GM12878 (cell line): ENCODE measurements around the gene SMIM1. TPM values are rescaled to one million over a fixed set of nuclear protein-coding genes. Genes with fewer than 3 reads are reported as not detected.

Experiments used
- ATAC-seq: fragments of 200-7000 bp; cut with Tn5 transposase; 3 replicates; pipeline ENCODE4 v1.9.1; 2020; ENCODE audit warnings: mild to moderate bottlenecking, moderate library complexity
- BruUV-seq: library from RNA; stranded (reverse); fragments of 400-500 nt; replicated peaks from 2 replicates; lab custom pipeline; 2021; lab: Mats Ljungman, UMichigan
- CTCF ChIA-PET: fragments of 300-600 bp; sonication (Branson Sonifier 250); formaldehyde crosslinking; extraction: SDS; loops from one replicate; lab custom pipeline; 2021; ENCODE audit warnings: inconsistent platforms; lab: Yijun Ruan, JAX
- POLR2A ChIA-PET: fragments of 350-600 bp; formaldehyde crosslinking; extraction: SDS; loops from one replicate; lab custom pipeline; 2021; ENCODE audit warnings: inconsistent platforms; lab: Charles Lee
- RAD21 ChIA-PET: fragments of 300-600 bp; sonication (Branson Sonifier 250); formaldehyde crosslinking; loops from one replicate; lab custom pipeline; 2023; ENCODE audit warnings: antibody characterized with exemption; ENCODE audit not compliant: unreplicated experiment; lab: Charles Lee
- SMC1A ChIA-PET: fragments of 300-600 bp; sonication (Branson Sonifier 250); formaldehyde crosslinking; loops from one replicate; lab custom pipeline; 2023; ENCODE audit not compliant: unreplicated experiment, uncharacterized antibody; lab: Charles Lee
- DNase-seq: peaks from one replicate; pipeline ENCODE4 v3.0.0-alpha.2; 2011; ENCODE audit warnings: low read depth, low spot score
- FAIRE-seq: peaks from 3 replicates; lab custom pipeline; 2011; peaks lifted over from hg19 to GRCh38; lab: Jason Lieb, UNC
- H2AFZ ChIP-seq: 2 replicates; pipeline ENCODE4 v1.6.0; 2011; ENCODE audit warnings: low read depth, low read length, control low read depth; ENCODE audit not compliant: control insufficient read depth
- H3K27ac ChIP-seq: 2 replicates; pipeline ENCODE4 v1.5.1; 2011; ENCODE audit warnings: control low read depth; ENCODE audit not compliant: control insufficient read depth, insufficient read depth
- H3K27me3 ChIP-seq, 2 experiments: replicated peaks in 1 of 2; 2 replicates each; pipeline versions ENCODE4 v1.6.0 to v1.6.1; 2011; ENCODE audit warnings: low read length in 1 of 2; ENCODE audit not compliant: control insufficient read depth in 2 of 2, insufficient read depth in 2 of 2
- H3K36me3 ChIP-seq, 2 experiments: 2 replicates each; pipeline ENCODE4 v1.5.1; 2011; ENCODE audit warnings: low read length in 1 of 2; ENCODE audit not compliant: control insufficient read depth in 2 of 2, insufficient read depth in 2 of 2
- H3K4me1 ChIP-seq: 2 replicates; pipeline ENCODE4 v1.6.1; 2011; ENCODE audit warnings: mild to moderate bottlenecking, low read length, moderate library complexity, mixed read lengths; ENCODE audit not compliant: control insufficient read depth, insufficient read depth
- H3K4me2 ChIP-seq: 2 replicates; pipeline ENCODE4 v1.6.0; 2011; ENCODE audit warnings: control low read depth; ENCODE audit not compliant: control insufficient read depth, insufficient read depth
- H3K4me3 ChIP-seq: fragments of 200-600 bp; sonication (generic); 2 replicates; pipeline ENCODE4 v1.5.1; 2016
- H3K79me2 ChIP-seq: 2 replicates; pipeline ENCODE4 v1.6.0; 2011; ENCODE audit warnings: low read length; ENCODE audit not compliant: control insufficient read depth, insufficient read depth
- H3K9ac ChIP-seq: 2 replicates; pipeline ENCODE4 v1.8.0; 2011; ENCODE audit warnings: low read length, control low read depth, mixed read lengths; ENCODE audit not compliant: control insufficient read depth, insufficient read depth
- H3K9me3 ChIP-seq: replicated peaks from 3 replicates; pipeline ENCODE4 v1.5.1; 2011; ENCODE audit warnings: mild to moderate bottlenecking, low read length; ENCODE audit not compliant: control insufficient read depth, insufficient read depth
- H4K20me1 ChIP-seq: 2 replicates; pipeline ENCODE4 v1.6.0; 2011; ENCODE audit not compliant: control insufficient read depth, insufficient read depth
- BCL3 ChIP-seq: IDR thresholded peaks from 2 replicates; pipeline ENCODE4 v1.6.1; 2011; ENCODE audit warnings: borderline replicate concordance, low read depth, mild to moderate bottlenecking, moderate library complexity, low read length; ENCODE audit not compliant: insufficient read depth, poor library complexity, severe bottlenecking
- CBX5 ChIP-seq: sonication (generic); IDR thresholded peaks from 2 replicates; pipeline ENCODE4 v1.6.1; 2016; ENCODE audit warnings: low read depth, moderate library complexity, mild to moderate bottlenecking, inconsistent platforms
- DPF2 ChIP-seq: fragments of 450-650 bp; IDR thresholded peaks from 2 replicates; pipeline ENCODE4 v1.6.1; 2017; ENCODE audit warnings: mild to moderate bottlenecking
- E2F4 ChIP-seq: IDR thresholded peaks from 2 replicates; pipeline ENCODE4 v1.6.1; 2012; ENCODE audit warnings: low read depth, low read length, improper control_type of control experiment
- E2F8 ChIP-seq: fragments of 450-650 bp; IDR thresholded peaks from 2 replicates; pipeline ENCODE4 v1.6.1; 2018; ENCODE audit warnings: mild to moderate bottlenecking, low read depth, moderate library complexity; ENCODE audit not compliant: partially characterized antibody
- GABPA ChIP-seq: IDR thresholded peaks from 2 replicates; pipeline ENCODE4 v1.6.1; 2014; ENCODE audit warnings: antibody characterized with exemption, low read depth, mild to moderate bottlenecking, inconsistent platforms
- KAT2A ChIP-seq: conservative IDR thresholded peaks from 2 replicates; pipeline ENCODE4 v1.6.1; 2011; ENCODE audit warnings: low read depth, low read length; ENCODE audit not compliant: control insufficient read depth
- KLF5 ChIP-seq: fragments of 450-650 bp; IDR thresholded peaks from 2 replicates; pipeline ENCODE4 v1.6.1; 2014; ENCODE audit warnings: mild to moderate bottlenecking; ENCODE audit not compliant: partially characterized antibody
- NFYB ChIP-seq: IDR thresholded peaks from 2 replicates; pipeline ENCODE4 v1.6.1; 2011; ENCODE audit warnings: low read depth, mild to moderate bottlenecking, low read length, improper control_type of control experiment, moderate library complexity; ENCODE audit not compliant: insufficient read depth
- PML ChIP-seq: IDR thresholded peaks from 2 replicates; pipeline ENCODE4 v1.6.1; 2012; ENCODE audit warnings: low read length, inconsistent platforms
- TARDBP ChIP-seq: IDR thresholded peaks from 2 replicates; pipeline ENCODE4 v1.6.1; 2016; ENCODE audit warnings: borderline replicate concordance
- ZNF207 ChIP-seq: fragments of 450-650 bp; IDR thresholded peaks from 2 replicates; pipeline ENCODE4 v1.6.1; 2014; ENCODE audit warnings: antibody characterized with exemption, mild to moderate bottlenecking, borderline replicate concordance
- ZNF24 ChIP-seq: fragments of 450-650 bp; IDR thresholded peaks from 2 replicates; pipeline ENCODE4 v1.6.1; 2017; ENCODE audit warnings: antibody characterized with exemption, mild to moderate bottlenecking
- ZNF384 ChIP-seq: IDR thresholded peaks from 2 replicates; pipeline ENCODE4 v1.6.1; 2012; ENCODE audit warnings: low read depth, mild to moderate bottlenecking, low read length, improper control_type of control experiment, borderline replicate concordance
- WGBS: methylation state at CpG from one replicate; pipeline ENCODE4 v1.1.6; 2016; ENCODE audit warnings: low lambda C conversion rate; ENCODE audit not compliant: insufficient replicate concordance, insufficient coverage; ENCODE audit errors: missing lambda C conversion rate; 5-methylcytosine and 5-hydroxymethylcytosine counted together
- in situ Hi-C: fragments of 300-500 bp; cut with MboI; formaldehyde crosslinking; loops from 9 replicates; pipeline ENCODE4 v1.14.3; 2018; ENCODE audit warnings: mixed read lengths
- intact Hi-C: fragments of 100-400 bp; cut with micrococcal nuclease; formaldehyde crosslinking; loops from one replicate; pipeline ENCODE4 v1.14.2; 2022; ENCODE audit not compliant: unreplicated experiment
- polyA plus RNA-seq, 11 experiments: library from polyadenylated mRNA; depleted of rRNA in 4 of 11; unstranded in 6 of 11; stranded (reverse) in 5 of 11; fragments of >200 nt; fragmentation: Nextera tagmentation in 4 of 11; fragmentation: Illumina TruSeq in 1 of 11; extraction: Ambion mirVana in 4 of 11; extraction: Trizol in 1 of 11; gene quantifications; 1 replicate in 1 of 11; 2 replicates in 10 of 11; pipeline versions ENCODE4 v1.2.1 to v1.2.3, GENCODE V29; 2011 to 2016; ENCODE audit warnings: inconsistent platforms in 2 of 11, missing spikeins in 2 of 11, low read depth in 1 of 11
- total RNA-seq, 4 experiments: library from RNA; depleted of rRNA in 3 of 4; stranded (reverse); fragments of >200 nt in 3 of 4; fragmentation: Illumina TruSeq in 1 of 4; extraction: Trizol in 1 of 4; gene quantifications; 2 replicates each; pipeline versions ENCODE4 v1.2.1 to v1.2.3, GENCODE V29; 2013 to 2021

SMIM1 gene
- total and polyA plus RNA-seq, 10 of the 15 experiments (the other 5 are each of a cell fraction or from before 2014, with no cell fraction given) = 0.30 to 0.37 TPM; not detected in 8

GRCh38 chr1:3774276-3774945 is 1.9 kb downstream of the SMIM1 start (continued):
- TF ChIP-seq KAT2A (no peak), PML (no peak), CBX5 (no peak), TARDBP (no peak)

- Histone ChIP-seq H3K27me3 (no peaks in the 10 kb centered on the region; a peak in 1 of 4 replicates), H3K4me2 (no peak overlapping the region), H2AFZ (no peak overlapping the region), H3K4me1 (peaks cover 15% of the 10 kb centered on the region), H3K79me2 (no peaks in the 10 kb centered on the region), H3K9me3 (no peaks in the 10 kb centered on the region), H3K36me3 (peaks cover under 1 to 7% of the 10 kb centered on the region in 2 experiments; a peak in 3 of 4 replicates), H3K4me3 (no peak overlapping the region), H3K27ac (no peak overlapping the region), H4K20me1 (no peaks in the 10 kb centered on the region), H3K9ac (no peak overlapping the region)
- POLR2A ChIA-PET = interaction anchor here (1.3 kb wide), 1 partner anchor 21 kb away, joined by 4 read pairs; the partner anchor contains the start of gene LRRC47
- in situ Hi-C loops = no loop called here
- FAIRE-seq (no peak), DNase-seq (no peak), ATAC-seq (no peak)
- SMC1A ChIA-PET = no interaction called here
- intact Hi-C loops = no loop called here
- WGBS = 54% methylated on average over 17 of the region's 17 CpGs
- RAD21 ChIA-PET = interaction anchor here (1.2 to 1.5 kb wide), 3 partner anchors 21 to 29 kb away, joined by 4 to 12 read pairs (median 5); partner anchors contain the start of gene LRRC47
- CTCF ChIA-PET = interaction anchor here (0.9 to 1.5 kb wide), 7 partner anchors 10 to 132 kb away, joined by 3 to 8 read pairs (median 4); partner anchors contain the start of gene LRRC47
- BruUV-seq = no TSS peak
- TF ChIP-seq ZNF384 = no peak
- TF ChIP-seq KLF5 = no peak
- TF ChIP-seq E2F8 = no peak
- no peak for TF ChIP-seq NFYB
- no peak for TF ChIP-seq GABPA
- no peak for TF ChIP-seq E2F4
- TF ChIP-seq DPF2 = no peak
- TF ChIP-seq ZNF24 = no peak
- no peak for TF ChIP-seq BCL3
- TF ChIP-seq ZNF207 = no peak
Observed at GRCh38 chr1:3774946-3775489, 2.5 kb downstream of the SMIM1 start.
